Neural crest cell (in vitro differentiated cells): ENCODE measurements around the gene PRDM16. TPM values are rescaled to one million over a fixed set of nuclear protein-coding genes. Genes with fewer than 3 reads are reported as not detected.

Experiments used
- DNase-seq: peaks from one replicate; pipeline ENCODE4 v3.0.0; 2021; ENCODE audit warnings: low read depth, mixed read lengths, low spot score
- H3K27ac Mint-ChIP-seq: one replicate; pipeline ENCODE4 v1.8.0; 2021; ENCODE audit warnings: mild to moderate bottlenecking, mixed read lengths; ENCODE audit not compliant: unreplicated experiment
- H3K27me3 Mint-ChIP-seq: 2 replicates; pipeline ENCODE4 v1.8.0; 2021; ENCODE audit warnings: low read depth, mild to moderate bottlenecking, mixed read lengths
- H3K36me3 Mint-ChIP-seq: 2 replicates; pipeline ENCODE4 v1.8.0; 2021; ENCODE audit warnings: low read depth, mild to moderate bottlenecking, mixed read lengths
- H3K4me1 Mint-ChIP-seq: 2 replicates; pipeline ENCODE4 v1.8.0; 2021; ENCODE audit warnings: mixed read lengths
- H3K4me3 Mint-ChIP-seq: one replicate; pipeline ENCODE4 v1.8.0; 2021; ENCODE audit warnings: mild to moderate bottlenecking, mixed read lengths
- H3K9me3 Mint-ChIP-seq: 2 replicates; pipeline ENCODE4 v1.8.0; 2021; ENCODE audit warnings: mixed read lengths
- CTCF ChIP-seq: fragments of 200-600 bp; sonication (generic); conservative IDR thresholded peaks from 2 replicates; pipeline ENCODE4 v1.5.0; 2021; ENCODE audit warnings: antibody characterized with exemption, mild to moderate bottlenecking
- total RNA-seq: library from RNA; stranded (reverse); gene quantifications from 2 replicates; pipeline ENCODE4 v1.2.1, GENCODE V29; 2021

PRDM16 gene
- total RNA-seq, 1 donor from 2014 or later: 11.7 TPM

GRCh38 chr1:3151456-3151855 lies 82.5 kb downstream of the PRDM16 start:
- TF ChIP-seq CTCF: no peak
- H3K4me1 Mint-ChIP-seq: peaks cover 21% of the 10 kb centered on the region

GRCh38 chr1:3152143-3152542 lies 83.1 kb downstream of the PRDM16 start:
- Mint-ChIP-seq H3K27me3 (peaks cover 4% of the 10 kb centered on the region), H3K36me3 (no peaks in the 10 kb centered on the region), H3K27ac (no peak overlapping the region), H3K4me3 (no peak overlapping the region), H3K9me3 (no peaks in the 10 kb centered on the region), H3K4me1 (peaks cover 17% of the 10 kb centered on the region)
- no peak for TF ChIP-seq CTCF
- no peak for DNase-seq

More at GRCh38 chr1:3151456-3151855, 82.5 kb downstream of the PRDM16 start:
- H3K27ac Mint-ChIP-seq: no peak overlapping the region
- peaks cover 4% of the 10 kb centered on the region for H3K27me3 Mint-ChIP-seq
- no peaks in the 10 kb centered on the region for H3K9me3 Mint-ChIP-seq
- DNase-seq: no peak
- H3K4me3 Mint-ChIP-seq: no peak overlapping the region
- H3K36me3 Mint-ChIP-seq: no peaks in the 10 kb centered on the region

- Mint-ChIP-seq H3K4me3 (no peak overlapping the region), H3K4me1 (peaks cover 22% of the 10 kb centered on the region), H3K9me3 (no peaks in the 10 kb centered on the region), H3K36me3 (no peaks in the 10 kb centered on the region), H3K27ac (no peak overlapping the region), H3K27me3 (peaks cover 4% of the 10 kb centered on the region)
- no peak for DNase-seq
- TF ChIP-seq CTCF: no peak
These were observed 84.2 kb downstream of the PRDM16 start for GRCh38 chr1:3153197-3153596.

GRCh38 chr1:3153902-3154795 lies 85.1 kb downstream of the PRDM16 start:
- no peak for DNase-seq

More at GRCh38 chr1:3153902-3154795, 85.1 kb downstream of the PRDM16 start:
- no peak for TF ChIP-seq CTCF
- Mint-ChIP-seq H3K4me3 (no peak overlapping the region), H3K27me3 (peaks cover 4% of the 10 kb centered on the region), H3K4me1 (peaks cover 22% of the 10 kb centered on the region), H3K9me3 (no peaks in the 10 kb centered on the region), H3K36me3 (no peaks in the 10 kb centered on the region), H3K27ac (no peak overlapping the region)
